ENCODE data around the gene LUC7L3.

DNA sequence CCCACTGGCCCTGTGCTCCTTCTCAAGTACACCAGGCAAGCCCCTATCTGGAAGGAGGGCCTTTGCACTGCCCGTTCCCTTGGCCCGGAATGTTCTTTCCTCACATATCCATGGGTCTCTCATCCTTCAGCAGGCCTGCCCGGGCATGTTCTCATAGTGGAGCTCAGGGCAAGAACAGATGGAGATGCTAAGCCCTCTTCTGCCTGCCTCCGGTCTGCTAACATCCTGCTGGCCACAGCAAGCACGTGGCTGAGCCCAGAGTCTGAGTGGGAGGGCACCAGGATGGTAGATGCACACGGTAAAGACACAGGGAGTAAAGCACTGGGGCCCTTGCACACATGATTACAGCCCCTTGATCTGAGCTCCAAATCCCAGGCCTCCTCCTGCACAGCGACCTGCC, 67.7 kb downstream of the LUC7L3 start:
- no peak for TF ChIP-seq EP300 (IDR thresholded peaks at IDR 0.05)
- TF ChIP-seq, protein P1, sequence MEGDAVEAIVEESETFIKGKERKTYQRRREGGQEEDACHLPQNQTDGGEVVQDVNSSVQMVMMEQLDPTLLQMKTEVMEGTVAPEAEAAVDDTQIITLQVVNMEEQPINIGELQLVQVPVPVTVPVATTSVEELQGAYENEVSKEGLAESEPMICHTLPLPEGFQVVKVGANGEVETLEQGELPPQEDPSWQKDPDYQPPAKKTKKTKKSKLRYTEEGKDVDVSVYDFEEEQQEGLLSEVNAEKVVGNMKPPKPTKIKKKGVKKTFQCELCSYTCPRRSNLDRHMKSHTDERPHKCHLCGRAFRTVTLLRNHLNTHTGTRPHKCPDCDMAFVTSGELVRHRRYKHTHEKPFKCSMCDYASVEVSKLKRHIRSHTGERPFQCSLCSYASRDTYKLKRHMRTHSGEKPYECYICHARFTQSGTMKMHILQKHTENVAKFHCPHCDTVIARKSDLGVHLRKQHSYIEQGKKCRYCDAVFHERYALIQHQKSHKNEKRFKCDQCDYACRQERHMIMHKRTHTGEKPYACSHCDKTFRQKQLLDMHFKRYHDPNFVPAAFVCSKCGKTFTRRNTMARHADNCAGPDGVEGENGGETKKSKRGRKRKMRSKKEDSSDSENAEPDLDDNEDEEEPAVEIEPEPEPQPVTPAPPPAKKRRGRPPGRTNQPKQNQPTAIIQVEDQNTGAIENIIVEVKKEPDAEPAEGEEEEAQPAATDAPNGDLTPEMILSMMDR (IDR thresholded peaks at IDR 0.05) = no peak

Measured in stomach (tissue), 4 donors.